SK-N-SH treated with all-trans-retinoic acid at 6 μM for 48 hours (cell line): ENCODE results near the gene KANTR.

Experiments used
- ATAC-seq: fragments of 200-7000 bp; cut with Tn5 transposase; 3 replicates; pipeline ENCODE4 v1.9.1; 2020; ENCODE audit warnings: mild to moderate bottlenecking, moderate library complexity
- BACH2 ChIP-seq: fragments of 250-450 bp; sonication (Bioruptor Pico); IDR thresholded peaks from 2 replicates; pipeline ENCODE4 v1.9.0; 2021; ENCODE audit warnings: mild to moderate bottlenecking, borderline replicate concordance
- ESRRG ChIP-seq: fragments of 250-450 bp; sonication (Bioruptor Pico); IDR thresholded peaks from 2 replicates; pipeline ENCODE4 v1.6.1; 2021; ENCODE audit warnings: mild to moderate bottlenecking
- GLIS3 ChIP-seq: fragments of 250-450 bp; sonication (Bioruptor Pico); IDR thresholded peaks from 2 replicates; pipeline ENCODE4 v1.5.0; 2020; ENCODE audit warnings: mild to moderate bottlenecking, moderate library complexity
- ISL1 ChIP-seq: fragments of 250-450 bp; sonication (Bioruptor Pico); IDR thresholded peaks from 2 replicates; pipeline ENCODE4 v2.1.2; 2022; ENCODE audit warnings: mild to moderate bottlenecking, moderate library complexity
- OSR1 ChIP-seq: fragments of 250-450 bp; sonication (Bioruptor Pico); IDR thresholded peaks from 2 replicates; pipeline ENCODE4 v1.8.0; 2022; ENCODE audit warnings: moderate library complexity, mild to moderate bottlenecking, inconsistent platforms
- RARB ChIP-seq: fragments of 250-450 bp; sonication (Bioruptor Pico); IDR thresholded peaks from 2 replicates; pipeline ENCODE4 v1.8.0; 2021; ENCODE audit warnings: mild to moderate bottlenecking, moderate library complexity
- SNAI2 ChIP-seq: fragments of 250-450 bp; sonication (Bioruptor Pico); IDR thresholded peaks from 2 replicates; pipeline ENCODE4 v1.5.0; 2020; ENCODE audit warnings: mild to moderate bottlenecking, moderate library complexity
- TOX ChIP-seq: fragments of 250-450 bp; sonication (Bioruptor Pico); IDR thresholded peaks from 2 replicates; pipeline ENCODE4 v1.8.0; 2021; ENCODE audit warnings: mild to moderate bottlenecking, moderate library complexity, borderline replicate concordance
- ZC3H10 ChIP-seq: fragments of 250-450 bp; sonication (Bioruptor Pico); IDR thresholded peaks from 2 replicates; pipeline ENCODE4 v1.5.1; 2021; ENCODE audit warnings: mild to moderate bottlenecking, moderate library complexity
- ZFP3 ChIP-seq: fragments of 250-450 bp; sonication (Bioruptor Pico); IDR thresholded peaks from 2 replicates; pipeline ENCODE4 v1.5.0; 2020; ENCODE audit warnings: mild to moderate bottlenecking, moderate library complexity
- ZFP30 ChIP-seq: fragments of 450-650 bp; formaldehyde crosslinking; IDR thresholded peaks from 2 replicates; pipeline ENCODE4 v1.5.0; 2022; ENCODE audit warnings: mild to moderate bottlenecking, moderate library complexity
- ZNF565 ChIP-seq: fragments of 450-650 bp; formaldehyde crosslinking; conservative IDR thresholded peaks from 2 replicates; pipeline ENCODE4 v1.5.0; 2020; ENCODE audit warnings: low read depth, mild to moderate bottlenecking, moderate library complexity
- ZNF70 ChIP-seq: fragments of 450-650 bp; formaldehyde crosslinking; IDR thresholded peaks from 2 replicates; pipeline ENCODE4 v1.5.0; 2020; ENCODE audit warnings: mild to moderate bottlenecking, moderate library complexity
- ZNF8 ChIP-seq: fragments of 450-650 bp; formaldehyde crosslinking; IDR thresholded peaks from 2 replicates; pipeline ENCODE4 v1.5.0; 2020; ENCODE audit warnings: mild to moderate bottlenecking, moderate library complexity
- TF ChIP-seq, protein P1 (sequence below): fragments of 250-450 bp; sonication (Bioruptor Pico); IDR thresholded peaks from 2 replicates; pipeline ENCODE4 v1.5.1; 2021; ENCODE audit warnings: mild to moderate bottlenecking, moderate library complexity
- TF ChIP-seq, protein P2 (sequence below): fragments of 250-450 bp; sonication (Bioruptor Pico); IDR thresholded peaks from 2 replicates; pipeline ENCODE4 v1.5.0; 2020; ENCODE audit warnings: mild to moderate bottlenecking, moderate library complexity
- TF ChIP-seq, protein P3 (sequence below): fragments of 250-450 bp; sonication (Bioruptor Pico); IDR thresholded peaks from 2 replicates; pipeline ENCODE4 v1.8.0; 2021; ENCODE audit warnings: low read depth, mild to moderate bottlenecking, moderate library complexity, borderline replicate concordance
- TF ChIP-seq, protein P4 (sequence below): fragments of 250-450 bp; sonication (Bioruptor Pico); IDR thresholded peaks from 2 replicates; pipeline ENCODE4 v1.5.1; 2020; ENCODE audit warnings: low read depth, mild to moderate bottlenecking, moderate library complexity

KANTR gene, protein sequence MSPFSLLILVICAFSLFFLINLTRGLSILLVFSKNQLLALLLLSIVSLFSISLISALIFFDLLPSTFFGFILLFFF

GRCh38 chrX:53093748-53094581 lies at the start of gene KANTR:
TSS of gene KANTR (plus strand) at chrX:53094142. CDS start at chrX:53124273, 30,131 bp downstream.
- TF ChIP-seq SNAI2: no peak
- TF ChIP-seq, protein P1, sequence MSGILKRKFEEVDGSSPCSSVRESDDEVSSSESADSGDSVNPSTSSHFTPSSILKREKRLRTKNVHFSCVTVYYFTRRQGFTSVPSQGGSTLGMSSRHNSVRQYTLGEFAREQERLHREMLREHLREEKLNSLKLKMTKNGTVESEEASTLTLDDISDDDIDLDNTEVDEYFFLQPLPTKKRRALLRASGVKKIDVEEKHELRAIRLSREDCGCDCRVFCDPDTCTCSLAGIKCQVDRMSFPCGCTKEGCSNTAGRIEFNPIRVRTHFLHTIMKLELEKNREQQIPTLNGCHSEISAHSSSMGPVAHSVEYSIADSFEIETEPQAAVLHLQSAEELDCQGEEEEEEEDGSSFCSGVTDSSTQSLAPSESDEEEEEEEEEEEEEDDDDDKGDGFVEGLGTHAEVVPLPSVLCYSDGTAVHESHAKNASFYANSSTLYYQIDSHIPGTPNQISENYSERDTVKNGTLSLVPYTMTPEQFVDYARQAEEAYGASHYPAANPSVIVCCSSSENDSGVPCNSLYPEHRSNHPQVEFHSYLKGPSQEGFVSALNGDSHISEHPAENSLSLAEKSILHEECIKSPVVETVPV (CRISPR knock-in tag): no peak
- TF ChIP-seq, protein P2, sequence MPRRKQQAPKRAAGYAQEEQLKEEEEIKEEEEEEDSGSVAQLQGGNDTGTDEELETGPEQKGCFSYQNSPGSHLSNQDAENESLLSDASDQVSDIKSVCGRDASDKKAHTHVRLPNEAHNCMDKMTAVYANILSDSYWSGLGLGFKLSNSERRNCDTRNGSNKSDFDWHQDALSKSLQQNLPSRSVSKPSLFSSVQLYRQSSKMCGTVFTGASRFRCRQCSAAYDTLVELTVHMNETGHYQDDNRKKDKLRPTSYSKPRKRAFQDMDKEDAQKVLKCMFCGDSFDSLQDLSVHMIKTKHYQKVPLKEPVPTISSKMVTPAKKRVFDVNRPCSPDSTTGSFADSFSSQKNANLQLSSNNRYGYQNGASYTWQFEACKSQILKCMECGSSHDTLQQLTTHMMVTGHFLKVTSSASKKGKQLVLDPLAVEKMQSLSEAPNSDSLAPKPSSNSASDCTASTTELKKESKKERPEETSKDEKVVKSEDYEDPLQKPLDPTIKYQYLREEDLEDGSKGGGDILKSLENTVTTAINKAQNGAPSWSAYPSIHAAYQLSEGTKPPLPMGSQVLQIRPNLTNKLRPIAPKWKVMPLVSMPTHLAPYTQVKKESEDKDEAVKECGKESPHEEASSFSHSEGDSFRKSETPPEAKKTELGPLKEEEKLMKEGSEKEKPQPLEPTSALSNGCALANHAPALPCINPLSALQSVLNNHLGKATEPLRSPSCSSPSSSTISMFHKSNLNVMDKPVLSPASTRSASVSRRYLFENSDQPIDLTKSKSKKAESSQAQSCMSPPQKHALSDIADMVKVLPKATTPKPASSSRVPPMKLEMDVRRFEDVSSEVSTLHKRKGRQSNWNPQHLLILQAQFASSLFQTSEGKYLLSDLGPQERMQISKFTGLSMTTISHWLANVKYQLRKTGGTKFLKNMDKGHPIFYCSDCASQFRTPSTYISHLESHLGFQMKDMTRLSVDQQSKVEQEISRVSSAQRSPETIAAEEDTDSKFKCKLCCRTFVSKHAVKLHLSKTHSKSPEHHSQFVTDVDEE (CRISPR knock-in tag): no peak
- TF ChIP-seq OSR1: no peak
- TF ChIP-seq, protein P3, sequence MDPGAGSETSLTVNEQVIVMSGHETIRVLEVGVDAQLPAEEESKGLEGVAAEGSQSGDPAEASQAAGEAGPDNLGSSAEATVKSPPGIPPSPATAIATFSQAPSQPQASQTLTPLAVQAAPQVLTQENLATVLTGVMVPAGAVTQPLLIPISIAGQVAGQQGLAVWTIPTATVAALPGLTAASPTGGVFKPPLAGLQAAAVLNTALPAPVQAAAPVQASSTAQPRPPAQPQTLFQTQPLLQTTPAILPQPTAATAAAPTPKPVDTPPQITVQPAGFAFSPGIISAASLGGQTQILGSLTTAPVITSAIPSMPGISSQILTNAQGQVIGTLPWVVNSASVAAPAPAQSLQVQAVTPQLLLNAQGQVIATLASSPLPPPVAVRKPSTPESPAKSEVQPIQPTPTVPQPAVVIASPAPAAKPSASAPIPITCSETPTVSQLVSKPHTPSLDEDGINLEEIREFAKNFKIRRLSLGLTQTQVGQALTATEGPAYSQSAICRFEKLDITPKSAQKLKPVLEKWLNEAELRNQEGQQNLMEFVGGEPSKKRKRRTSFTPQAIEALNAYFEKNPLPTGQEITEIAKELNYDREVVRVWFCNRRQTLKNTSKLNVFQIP: no peak
- no peak for TF ChIP-seq RARB (CRISPR knock-in tag)
- no peak for TF ChIP-seq TOX (CRISPR knock-in tag)
- no peak for TF ChIP-seq ZNF8
- no peak for TF ChIP-seq ZFP30 (CRISPR knock-in tag)
- no peak for TF ChIP-seq ZFP3
- no peak for TF ChIP-seq ZC3H10 (CRISPR knock-in tag)
- no peak for TF ChIP-seq ZNF70 (CRISPR knock-in tag)
- no peak for TF ChIP-seq BACH2
- TF ChIP-seq, protein P4, sequence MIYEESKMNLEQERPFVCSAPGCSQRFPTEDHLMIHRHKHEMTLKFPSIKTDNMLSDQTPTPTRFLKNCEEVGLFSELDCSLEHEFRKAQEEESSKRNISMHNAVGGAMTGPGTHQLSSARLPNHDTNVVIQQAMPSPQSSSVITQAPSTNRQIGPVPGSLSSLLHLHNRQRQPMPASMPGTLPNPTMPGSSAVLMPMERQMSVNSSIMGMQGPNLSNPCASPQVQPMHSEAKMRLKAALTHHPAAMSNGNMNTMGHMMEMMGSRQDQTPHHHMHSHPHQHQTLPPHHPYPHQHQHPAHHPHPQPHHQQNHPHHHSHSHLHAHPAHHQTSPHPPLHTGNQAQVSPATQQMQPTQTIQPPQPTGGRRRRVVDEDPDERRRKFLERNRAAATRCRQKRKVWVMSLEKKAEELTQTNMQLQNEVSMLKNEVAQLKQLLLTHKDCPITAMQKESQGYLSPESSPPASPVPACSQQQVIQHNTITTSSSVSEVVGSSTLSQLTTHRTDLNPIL (CRISPR knock-in tag): no peak
- TF ChIP-seq ISL1: no peak

DNA sequence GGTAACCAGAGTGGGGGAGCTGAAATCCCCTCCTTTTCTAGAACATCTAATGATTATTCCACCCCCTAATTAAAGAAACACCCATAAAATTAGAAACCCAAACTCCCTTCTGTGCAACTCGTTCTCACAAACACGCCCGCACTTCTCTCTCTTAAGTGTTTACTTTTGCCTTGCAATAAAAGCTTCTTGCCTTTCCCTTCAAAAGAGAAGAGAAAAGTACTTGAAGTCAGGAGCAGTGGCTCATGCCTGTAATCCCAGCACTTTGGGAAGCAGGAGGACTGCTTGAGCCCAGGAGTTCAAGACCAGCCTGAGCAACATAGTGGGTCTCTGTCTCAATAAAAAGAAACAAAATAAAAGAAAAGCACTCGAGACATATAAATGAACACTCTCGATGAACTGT lies 48.9 kb upstream of the KANTR start:
- TF ChIP-seq SNAI2 (no peak), ESRRG (no peak), OSR1 (no peak), TOX (CRISPR knock-in tag) (no peak), ZNF70 (CRISPR knock-in tag) (no peak), ZNF565 (CRISPR knock-in tag) (no peak), ZC3H10 (CRISPR knock-in tag) (no peak), ZNF8 (no peak), ZFP30 (CRISPR knock-in tag) (no peak), BACH2 (no peak), GLIS3 (CRISPR knock-in tag) (no peak)
- TF ChIP-seq, protein P4 (CRISPR knock-in tag): no peak
- TF ChIP-seq, protein P1 (CRISPR knock-in tag): no peak
- no peak for ATAC-seq

More at GRCh38 chrX:53093748-53094581, at the start of gene KANTR:
- peak; percentile 90 for ATAC-seq

- TF ChIP-seq ZFP3: no peak
- no peak for TF ChIP-seq ZNF70 (CRISPR knock-in tag)
- no peak for TF ChIP-seq OSR1
- TF ChIP-seq, protein P4 (CRISPR knock-in tag): no peak
- TF ChIP-seq, protein P3: no peak
- no peak for TF ChIP-seq ZFP30 (CRISPR knock-in tag)
- TF ChIP-seq, protein P1 (CRISPR knock-in tag): no peak
- no peak for TF ChIP-seq BACH2
- 0 out of 3 replicates have a peak, but pooled peaks have one; percentile 18 for ATAC-seq
These were observed 46.7 kb upstream of the KANTR start for GRCh38 chrX:53047228-53047627.
